Measurements from ENCODE around the gene CALCOCO1. TPM values are rescaled to one million over a fixed set of nuclear protein-coding genes. Genes with fewer than 3 reads are reported as not detected.
A peak's percentile ranks its signal among the peaks of the same experiment; 100 is the strongest.

The CALCOCO1 gene
- total RNA-seq, 2 experiments from 2014 or later: 83.6 to 91.1 TPM

DNA sequence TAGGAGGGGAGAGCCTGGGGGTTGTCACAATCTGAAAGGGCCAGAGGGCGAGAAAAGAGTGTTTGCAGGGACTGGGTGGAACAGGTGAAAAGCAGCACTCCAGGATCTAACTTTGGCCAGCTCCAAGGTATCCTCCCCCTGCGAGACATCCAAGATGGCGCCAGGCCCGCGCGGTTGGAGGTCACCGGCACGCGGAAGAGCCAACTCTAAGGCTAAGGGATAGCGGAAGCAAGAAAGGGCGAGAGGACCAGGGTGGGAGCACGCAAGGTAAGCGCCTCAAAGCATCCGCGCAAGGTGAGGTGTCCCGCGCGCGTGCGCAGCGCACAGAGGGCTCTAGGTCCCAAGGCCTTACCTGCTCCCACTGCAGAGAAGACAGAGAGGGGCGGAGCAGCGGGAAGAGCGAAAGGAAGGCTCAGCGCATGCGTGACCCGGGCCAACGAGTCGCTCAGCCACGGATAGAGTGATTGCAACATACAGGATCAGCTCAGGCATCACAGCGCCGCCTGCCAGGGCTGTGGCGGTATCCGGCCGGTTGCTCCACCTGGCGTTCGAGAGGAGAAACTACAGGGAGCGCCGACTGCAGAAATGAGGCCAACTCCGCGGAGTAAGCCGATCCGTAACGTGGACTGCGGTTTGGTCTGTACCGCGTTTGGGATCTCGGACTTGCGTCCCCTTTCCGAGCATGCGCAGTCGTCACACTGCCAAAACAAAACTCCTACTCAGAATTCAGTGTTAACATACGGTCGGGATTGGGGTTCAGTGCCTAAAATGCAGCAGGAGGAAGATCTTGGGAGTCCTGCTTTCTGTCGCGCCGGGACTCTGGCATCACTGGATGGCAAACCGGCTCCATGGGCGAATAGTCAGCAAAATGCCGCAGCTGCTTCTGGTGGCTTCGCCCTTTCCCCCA, 51.3 kb downstream of the CALCOCO1 start, which contains the start of gene ATP5MC2:
ATP5MC2 (minus strand) TSS at position 383 of the 907 bp plus-strand sequence. CDS start 3,469 bp downstream, outside the sequence.
- POLR2A ChIA-PET: interaction anchor here (0.6 to 1.6 kb wide), 11 partner anchors 9 to 540 kb away, joined by 3 to 12 read pairs (median 4); partner anchors contain the start of genes ATF7 and TARBP2
- peak within 1 kb of the TSS; percentile 90 for H3K4me3 Mint-ChIP-seq
- DNase-seq: peak; percentile 96
- ATAC-seq (ENCODE audit: low read depth): peak; percentile 97
- H3K36me3 Mint-ChIP-seq: peaks cover 20% of the 10 kb centered on the region
- H3K27me3 Mint-ChIP-seq: peaks cover 28% of the 10 kb centered on the region
- peaks cover 22% of the 10 kb centered on the region for H3K4me1 Mint-ChIP-seq
- H3K9me3 Mint-ChIP-seq: no peaks in the 10 kb centered on the region
- H3K27ac Mint-ChIP-seq: peak within 1 kb of the TSS; percentile 93

DNA sequence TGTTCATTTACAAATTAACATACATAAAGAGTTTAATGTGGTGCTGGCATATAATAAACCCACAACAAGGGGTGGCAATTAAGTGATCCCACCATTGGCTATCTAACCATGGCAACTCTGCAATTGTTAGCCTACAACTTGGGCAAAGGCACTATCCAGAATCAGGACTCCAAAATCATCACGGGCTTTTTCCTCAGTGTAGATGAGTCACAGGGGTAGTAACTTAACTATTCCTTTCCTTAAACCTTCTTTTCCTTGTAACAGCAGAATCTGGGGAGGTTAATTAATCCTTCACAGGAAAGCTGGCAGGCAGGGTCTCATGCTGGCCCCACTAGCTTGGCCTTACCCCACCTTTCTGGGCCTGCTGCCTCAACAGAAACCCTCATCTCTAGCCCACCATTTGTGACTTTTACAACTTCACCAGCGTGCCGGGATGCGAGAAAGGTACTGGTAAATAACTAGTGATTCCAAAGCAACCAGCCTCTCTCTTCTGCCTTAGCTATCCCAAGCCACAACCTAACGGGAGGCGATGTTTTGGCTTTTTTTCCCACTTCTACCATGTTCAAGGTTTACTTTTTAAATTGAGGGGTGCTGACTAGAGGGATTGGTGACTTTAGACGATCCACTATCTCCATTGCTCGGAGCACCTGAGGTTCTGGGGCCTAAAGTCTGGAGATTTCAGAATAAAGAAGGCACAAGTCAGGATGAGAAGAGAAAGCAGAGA, 52.1 kb downstream of the CALCOCO1 start:
- peaks cover 20% of the 10 kb centered on the region for H3K36me3 Mint-ChIP-seq
- ATAC-seq (ENCODE audit: low read depth) (no peak), DNase-seq (no peak)
- H3K27ac Mint-ChIP-seq: peak overlapping the region; percentile 93
- peaks cover 22% of the 10 kb centered on the region for H3K4me1 Mint-ChIP-seq
- no peaks in the 10 kb centered on the region for H3K9me3 Mint-ChIP-seq
- peaks cover 28% of the 10 kb centered on the region for H3K27me3 Mint-ChIP-seq
- POLR2A ChIA-PET: interaction anchor here (0.6 to 1.6 kb wide), 12 partner anchors 8 to 324 kb away, joined by 3 to 12 read pairs (median 4); partner anchors contain the start of genes ATF7 and TARBP2
- peak overlapping the region; percentile 90 for H3K4me3 Mint-ChIP-seq

DNA sequence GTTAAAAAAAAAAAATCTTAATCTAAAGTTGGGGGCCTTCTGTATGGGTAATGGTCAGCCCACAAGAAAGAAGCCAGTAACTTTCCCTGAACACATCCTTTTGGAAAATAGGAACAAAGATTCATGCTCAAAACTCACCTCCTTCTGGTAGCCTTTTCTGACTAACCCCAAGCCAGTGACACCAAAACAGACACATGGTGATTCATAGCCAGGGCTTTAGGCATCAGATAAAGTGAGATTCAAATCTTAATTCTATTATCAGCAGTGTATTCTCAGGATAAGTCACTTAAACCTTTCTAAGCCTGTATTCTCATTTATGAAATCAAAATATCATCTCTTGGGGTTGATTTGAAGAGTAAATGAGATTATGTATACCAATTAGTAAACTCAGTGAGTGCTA, 56.3 kb downstream of the CALCOCO1 start:
- ATAC-seq (ENCODE audit: low read depth): no peak
- POLR2A ChIA-PET: interaction anchor here (0.6 kb wide), 1 partner anchor 24 kb away, joined by 3 read pairs; no protein-coding TSS in a partner anchor

GRCh38 chr12:53670308-53670707, 56.9 kb downstream of the CALCOCO1 start:
- Mint-ChIP-seq H3K4me1 (peaks cover 14% of the 10 kb centered on the region), H3K36me3 (peaks cover 47% of the 10 kb centered on the region), H3K27me3 (no peaks in the 10 kb centered on the region), H3K27ac (no peak overlapping the region), H3K9me3 (no peaks in the 10 kb centered on the region), H3K4me3 (no peak overlapping the region)
- DNase-seq (no peak), ATAC-seq (ENCODE audit: low read depth) (no peak)
- POLR2A ChIA-PET: interaction anchor here (0.6 kb wide), 1 partner anchor 25 kb away, joined by 3 read pairs; no protein-coding TSS in a partner anchor

More for the DNA sequence above, 56.3 kb downstream of the CALCOCO1 start:
- no peak for DNase-seq
- Mint-ChIP-seq H3K27ac (no peak overlapping the region), H3K9me3 (no peaks in the 10 kb centered on the region), H3K27me3 (no peaks in the 10 kb centered on the region), H3K4me1 (peaks cover 14% of the 10 kb centered on the region), H3K36me3 (peaks cover 41% of the 10 kb centered on the region), H3K4me3 (no peak overlapping the region)

GRCh38 chr12:53667080-53667479, 60.2 kb downstream of the CALCOCO1 start:
- DNase-seq (no peak), ATAC-seq (ENCODE audit: low read depth) (no peak)
- POLR2A ChIA-PET: interaction anchor here (0.7 to 0.8 kb wide), 2 partner anchors 9 to 33 kb away, joined by 3 to 5 read pairs; partner anchors contain the start of gene ATP5MC2
- Mint-ChIP-seq H3K27me3 (no peaks in the 10 kb centered on the region), H3K4me1 (peaks cover 5% of the 10 kb centered on the region), H3K9me3 (no peaks in the 10 kb centered on the region), H3K36me3 (peaks cover 55% of the 10 kb centered on the region), H3K4me3 (no peak overlapping the region), H3K27ac (no peak overlapping the region)

DNA sequence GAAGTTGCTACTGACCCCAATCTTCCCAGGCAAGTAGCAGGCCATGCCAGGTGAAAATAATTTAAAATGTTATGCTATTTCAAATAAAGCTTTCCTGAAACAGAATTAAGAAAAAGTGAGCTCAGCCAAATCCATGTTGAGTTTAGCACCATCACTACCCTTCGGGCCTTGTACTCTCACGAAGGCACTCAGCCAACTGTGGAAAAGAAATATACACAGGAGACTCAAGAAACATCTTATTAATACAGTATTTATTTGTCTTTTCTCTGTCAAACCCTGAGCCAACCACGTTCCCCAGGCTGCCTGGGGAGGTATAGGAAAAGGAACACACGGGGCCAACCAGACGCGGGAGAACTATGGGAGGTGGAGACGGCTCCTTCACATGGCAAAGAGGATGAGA, 62.3 kb downstream of the CALCOCO1 start:
- Mint-ChIP-seq H3K27ac (no peak overlapping the region), H3K36me3 (peaks cover 50% of the 10 kb centered on the region), H3K4me1 (no peaks in the 10 kb centered on the region), H3K9me3 (no peaks in the 10 kb centered on the region), H3K27me3 (no peaks in the 10 kb centered on the region), H3K4me3 (no peak overlapping the region)
- POLR2A ChIA-PET: no interaction called here
- DNase-seq (no peak), ATAC-seq (ENCODE audit: low read depth) (no peak)

- DNase-seq (no peak), ATAC-seq (ENCODE audit: low read depth) (no peak)
- Mint-ChIP-seq H3K4me3 (no peak overlapping the region), H3K27me3 (no peaks in the 10 kb centered on the region), H3K4me1 (no peaks in the 10 kb centered on the region), H3K9me3 (no peaks in the 10 kb centered on the region), H3K36me3 (peaks cover 43% of the 10 kb centered on the region), H3K27ac (no peak overlapping the region)
- POLR2A ChIA-PET: interaction anchor here (0.6 kb wide), 1 partner anchor 11 kb away, joined by 3 read pairs; no protein-coding TSS in a partner anchor
Observed at GRCh38 chr12:53664191-53664590, 63.1 kb downstream of the CALCOCO1 start.

GRCh38 chr12:53660041-53660440, 67.2 kb downstream of the CALCOCO1 start:
- DNase-seq (no peak), ATAC-seq (ENCODE audit: low read depth) (no peak)
- no peak overlapping the region for H3K27ac Mint-ChIP-seq
- no peaks in the 10 kb centered on the region for H3K9me3 Mint-ChIP-seq
- H3K36me3 Mint-ChIP-seq: peaks cover 23% of the 10 kb centered on the region
- H3K4me1 Mint-ChIP-seq: no peaks in the 10 kb centered on the region
- no peak overlapping the region for H3K4me3 Mint-ChIP-seq
- no peaks in the 10 kb centered on the region for H3K27me3 Mint-ChIP-seq
- POLR2A ChIA-PET: interaction anchor here (1.3 kb wide), 1 partner anchor 78 kb away, joined by 3 read pairs; no protein-coding TSS in a partner anchor

- H3K27ac Mint-ChIP-seq: no peak overlapping the region
- H3K9me3 Mint-ChIP-seq: no peaks in the 10 kb centered on the region
- H3K4me3 Mint-ChIP-seq: no peak overlapping the region
- POLR2A ChIA-PET: interaction anchor here (1.3 kb wide), 1 partner anchor 79 kb away, joined by 3 read pairs; no protein-coding TSS in a partner anchor
- no peak for DNase-seq
- peaks cover 20% of the 10 kb centered on the region for H3K36me3 Mint-ChIP-seq
- no peaks in the 10 kb centered on the region for H3K4me1 Mint-ChIP-seq
- ATAC-seq (ENCODE audit: low read depth): no peak
- no peaks in the 10 kb centered on the region for H3K27me3 Mint-ChIP-seq
Observed at GRCh38 chr12:53659571-53659981, 67.7 kb downstream of the CALCOCO1 start.

DNA sequence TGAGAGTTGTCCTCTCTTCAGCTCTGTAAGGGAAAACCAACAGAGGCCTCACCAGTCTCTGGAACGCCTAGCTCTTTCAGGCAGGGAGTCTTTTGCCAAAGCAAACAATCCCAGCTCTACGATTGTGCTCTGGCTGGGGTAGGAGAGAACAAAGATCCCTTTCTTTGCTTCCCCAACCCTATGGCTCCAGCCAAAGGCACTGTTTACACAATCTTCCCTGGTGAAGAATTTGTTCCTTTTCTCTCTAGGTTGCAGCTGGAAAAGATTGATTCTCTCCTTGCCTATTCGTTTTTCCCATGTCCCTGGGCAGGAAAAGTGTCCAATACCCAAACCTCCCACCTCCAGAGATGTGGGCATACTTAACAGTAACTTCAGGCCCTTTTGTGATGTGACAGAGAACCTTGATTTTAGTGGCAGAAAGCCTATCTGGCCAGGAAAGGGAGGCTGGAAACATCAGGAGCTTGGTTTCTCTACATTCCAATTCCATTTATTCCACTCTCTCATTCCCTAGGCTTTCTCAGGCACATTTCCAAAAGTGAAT, 68.2 kb downstream of the CALCOCO1 start:
- DNase-seq (no peak), ATAC-seq (ENCODE audit: low read depth) (no peak)
- no peak overlapping the region for H3K27ac Mint-ChIP-seq
- POLR2A ChIA-PET: interaction anchor here (1.3 kb wide), 1 partner anchor 79 kb away, joined by 3 read pairs; no protein-coding TSS in a partner anchor
- H3K4me3 Mint-ChIP-seq: no peak overlapping the region
- H3K9me3 Mint-ChIP-seq: no peaks in the 10 kb centered on the region
- H3K4me1 Mint-ChIP-seq: no peaks in the 10 kb centered on the region
- no peaks in the 10 kb centered on the region for H3K27me3 Mint-ChIP-seq
- peaks cover 16% of the 10 kb centered on the region for H3K36me3 Mint-ChIP-seq
